Sciatic nerve (tissue), 2 donors: ENCODE measurements around the gene MAP2K7. TPM values are rescaled to one million over a fixed set of nuclear protein-coding genes. Genes with fewer than 3 reads are reported as not detected.
A peak's percentile ranks its signal among the peaks of the same experiment; 100 is the strongest.

Experiments used
- ATAC-seq: fragments of 200-7000 bp; cut with Tn5 transposase; one replicate; pipeline ENCODE4 v1.9.1; 2020; ENCODE audit warnings: mild to moderate bottlenecking, moderate library complexity
- DNase-seq: peaks from one replicate; pipeline ENCODE4 v3.0.0-alpha.2; 2020; ENCODE audit warnings: low spot score
- intact Hi-C: fragments of 100-400 bp; cut with DNase I; formaldehyde crosslinking; loops from one replicate; pipeline ENCODE4 v1.14.2; 2022
- total RNA-seq: library from RNA; stranded (reverse); fragmentation: NEBNext Ultra II Directional; extraction: Animal tissue kit (Norgen Biotek cat#: 25700); gene quantifications from one replicate; pipeline ENCODE4 v1.2.1, GENCODE V29; 2021
- donor health status: DM: no; HTN: no; CAD: no.
- donor health status: DM: no; HTN: no; CAD: no.

The MAP2K7 gene
- total RNA-seq, 1 donor from 2014 or later = 34.0 TPM

GRCh38 chr19:7865262-7865911, 38.3 kb upstream of the MAP2K7 start:
- DNase-seq = no peak
- intact Hi-C loops = no loop called here
- no peak for ATAC-seq

GRCh38 chr19:7866399-7867091, 37.1 kb upstream of the MAP2K7 start:
- DNase-seq = no peak
- intact Hi-C loops = no loop called here
- no peak for ATAC-seq

GRCh38 chr19:7867092-7867844, 36.4 kb upstream of the MAP2K7 start:
- DNase-seq (no peak), ATAC-seq (no peak)
- intact Hi-C loops = no loop called here

- ATAC-seq = no peak
- no peak for DNase-seq
- intact Hi-C loops = no loop called here
Observed at GRCh38 chr19:7868326-7868670, 35.4 kb upstream of the MAP2K7 start.

DNA sequence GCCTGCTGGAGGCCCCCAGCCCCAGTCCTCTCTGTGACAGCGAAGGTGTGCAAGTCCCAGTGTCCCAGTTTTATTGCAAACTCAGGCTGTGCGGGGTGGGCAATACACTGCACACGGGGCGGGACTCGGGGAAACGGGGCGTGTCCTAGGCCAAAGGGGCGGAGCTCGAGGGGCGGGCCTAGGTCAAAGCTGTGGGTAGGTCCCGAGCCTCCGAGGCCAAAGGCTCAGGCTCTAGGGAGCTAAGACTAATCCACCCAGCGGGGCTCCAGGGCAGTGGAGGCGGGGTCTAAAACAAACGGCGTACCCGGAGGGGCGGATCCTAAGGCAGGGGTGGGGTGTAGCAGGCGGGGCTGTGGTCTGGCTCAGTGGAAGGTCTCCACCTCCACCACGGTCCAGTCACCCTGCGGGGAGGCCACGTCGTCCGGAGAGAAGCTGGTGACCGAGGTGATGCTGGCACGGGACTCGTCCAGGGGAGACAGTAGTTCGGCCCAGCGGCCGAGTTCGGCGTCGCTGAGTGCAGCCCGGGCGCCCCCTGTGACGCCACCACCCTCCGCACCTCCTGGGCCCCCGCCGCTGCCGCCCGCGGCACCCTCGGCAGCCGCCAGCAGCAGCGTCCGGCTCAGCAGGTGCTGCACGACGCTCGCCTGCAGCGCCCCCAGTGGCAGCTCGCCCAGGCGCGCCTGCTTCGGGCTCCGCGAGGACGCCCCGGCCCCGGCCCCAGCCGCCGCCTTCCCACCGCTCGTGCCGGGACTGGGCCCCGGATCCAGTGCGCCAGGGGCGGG, 34.8 kb upstream of the MAP2K7 start:
- DNase-seq (peak; percentile 78), ATAC-seq (peak; percentile 36)
- intact Hi-C loops = no loop called here

DNA sequence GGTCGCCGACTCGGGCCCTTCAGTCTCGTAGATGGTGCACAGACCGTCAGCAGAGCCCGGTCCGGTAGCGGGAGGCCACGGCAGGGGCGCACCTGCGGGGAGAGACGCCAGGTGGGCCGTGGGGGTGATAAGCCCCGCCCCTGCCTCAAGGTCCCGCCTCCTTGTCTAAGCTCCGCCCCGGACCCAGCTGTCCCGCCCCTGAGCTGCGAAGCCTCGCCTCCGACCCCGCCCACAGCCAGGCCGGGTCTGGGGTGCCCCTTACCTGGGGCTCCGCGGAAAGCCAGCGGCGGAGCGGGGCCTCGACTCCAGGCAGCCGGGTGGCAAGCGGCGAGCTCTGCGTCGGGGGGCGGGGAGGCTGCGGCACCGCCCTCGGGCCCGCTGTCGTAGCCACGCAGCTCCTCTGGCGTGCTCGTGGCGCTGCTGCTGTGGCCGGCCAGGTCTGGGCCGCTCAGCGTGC, 34.2 kb upstream of the MAP2K7 start:
- DNase-seq (peak; percentile 77), ATAC-seq (peak; percentile 22)
- intact Hi-C loops = no loop called here

DNA sequence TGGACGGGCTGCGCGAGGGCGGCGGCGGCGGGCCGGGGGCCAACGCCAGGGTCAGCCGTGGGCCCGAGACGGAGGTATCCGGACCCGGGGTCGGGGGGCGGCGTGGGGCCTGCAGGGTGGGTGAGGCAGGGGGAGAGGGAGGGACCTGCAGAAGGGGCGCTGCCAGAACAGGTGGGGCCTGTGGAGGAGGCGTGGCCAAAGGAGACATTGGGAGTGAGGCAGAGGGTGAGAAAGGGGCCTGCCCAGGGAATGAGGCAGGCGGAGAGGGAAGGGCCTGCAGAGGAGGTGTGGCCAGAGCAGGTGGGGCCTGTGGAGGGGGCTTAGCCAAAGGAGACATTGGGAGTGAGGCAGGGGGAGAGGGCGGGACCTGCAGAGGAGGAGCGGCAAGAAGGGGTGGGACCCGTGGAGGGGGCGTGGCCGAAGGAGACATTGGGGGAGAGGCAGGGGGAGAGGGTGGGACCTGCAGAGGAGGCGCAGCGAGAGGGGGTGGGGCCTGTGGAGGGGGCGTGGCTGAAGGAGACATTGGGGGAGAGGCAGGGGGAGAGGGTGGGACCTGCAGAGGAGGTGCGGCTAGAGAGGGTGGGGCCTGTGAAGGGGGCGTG, 33.7 kb upstream of the MAP2K7 start:
- intact Hi-C loops = no loop called here
- DNase-seq = peak; percentile 77
- ATAC-seq = peak; percentile 3

GRCh38 chr19:7870571-7871436, 32.9 kb upstream of the MAP2K7 start:
- intact Hi-C loops = no loop called here
- DNase-seq (peak; percentile 78), ATAC-seq (peak; percentile 9)

GRCh38 chr19:7871437-7872305, 32.0 kb upstream of the MAP2K7 start:
- intact Hi-C loops = no loop called here
- DNase-seq (peak; percentile 92), ATAC-seq (peak; percentile 82)

DNA sequence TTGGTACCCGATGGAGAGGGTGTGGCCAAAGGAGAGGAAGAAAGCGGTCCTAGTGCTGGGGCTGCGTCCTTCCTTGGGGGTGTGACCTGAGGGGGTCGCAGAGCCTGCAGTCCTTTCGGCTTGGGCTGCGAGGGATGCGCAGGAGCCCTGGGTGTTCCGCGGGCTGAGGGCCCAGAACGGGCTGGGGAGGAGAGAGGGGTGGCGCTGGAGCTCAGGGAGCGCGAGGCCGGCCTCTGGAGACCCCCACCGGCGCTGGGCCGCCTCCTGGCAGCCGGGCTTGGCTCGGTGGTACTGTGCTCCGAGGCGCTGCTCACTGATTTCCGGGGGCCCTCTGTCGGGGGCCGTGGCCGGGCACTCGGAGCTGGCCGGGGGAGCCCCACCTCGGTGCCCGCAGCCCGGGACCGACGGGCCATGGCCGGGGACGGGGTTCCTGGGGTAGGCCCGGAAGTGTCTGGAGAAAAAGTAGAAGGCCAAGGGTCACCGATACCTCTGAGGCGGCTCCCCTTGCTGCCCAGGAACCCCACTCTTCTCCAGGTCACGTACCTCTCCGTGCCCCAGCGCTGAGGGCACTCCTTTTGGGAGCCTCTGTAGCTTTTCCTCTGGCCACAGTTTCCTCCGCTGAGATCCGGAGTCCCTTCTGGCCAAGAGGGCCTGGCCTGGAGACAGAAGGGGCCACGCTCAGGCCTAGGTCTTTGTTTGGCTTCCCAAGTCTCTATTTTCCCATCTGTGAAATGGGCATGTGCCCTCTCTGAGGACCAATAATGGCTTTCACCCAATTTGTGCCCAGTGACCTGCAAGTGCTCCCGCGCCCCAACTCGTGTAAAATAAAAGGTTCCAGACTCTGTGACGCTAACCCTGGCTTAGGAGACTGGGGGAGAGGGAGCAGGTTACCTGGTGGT, 31.1 kb upstream of the MAP2K7 start:
- no peak for ATAC-seq
- no peak for DNase-seq
- intact Hi-C loops = no loop called here

GRCh38 chr19:7873304-7874075, 30.2 kb upstream of the MAP2K7 start:
- intact Hi-C loops = no loop called here
- no peak for DNase-seq
- ATAC-seq = no peak

- intact Hi-C loops = no loop called here
- no peak for DNase-seq
- ATAC-seq = no peak
Observed at GRCh38 chr19:7874076-7874896, 29.4 kb upstream of the MAP2K7 start, which contains the start of gene PRR36. PRR36 (minus strand) TSS chr19:7874390; CDS start chr19:7873689, 701 bp downstream.

DNA sequence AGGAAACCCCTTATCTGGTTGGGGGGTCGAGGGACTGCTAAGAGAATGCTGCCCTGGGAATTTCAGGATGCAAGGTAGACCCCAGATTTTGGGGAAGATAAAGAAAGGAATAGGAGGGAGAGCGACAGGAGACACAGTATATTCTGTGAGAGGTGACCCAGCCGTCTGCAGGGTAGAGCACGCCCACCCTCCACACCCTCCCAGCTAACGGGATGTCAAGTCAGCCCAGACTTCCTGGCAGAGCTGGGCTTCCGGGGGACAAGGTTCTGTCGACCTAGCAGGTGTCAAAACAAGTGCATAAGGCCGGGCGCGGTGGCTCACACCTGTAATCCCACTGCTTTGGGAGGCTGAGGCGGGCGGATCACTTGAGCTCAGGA, 28.8 kb upstream of the MAP2K7 start:
- DNase-seq = no peak
- no peak for ATAC-seq
- intact Hi-C loops = no loop called here

DNA sequence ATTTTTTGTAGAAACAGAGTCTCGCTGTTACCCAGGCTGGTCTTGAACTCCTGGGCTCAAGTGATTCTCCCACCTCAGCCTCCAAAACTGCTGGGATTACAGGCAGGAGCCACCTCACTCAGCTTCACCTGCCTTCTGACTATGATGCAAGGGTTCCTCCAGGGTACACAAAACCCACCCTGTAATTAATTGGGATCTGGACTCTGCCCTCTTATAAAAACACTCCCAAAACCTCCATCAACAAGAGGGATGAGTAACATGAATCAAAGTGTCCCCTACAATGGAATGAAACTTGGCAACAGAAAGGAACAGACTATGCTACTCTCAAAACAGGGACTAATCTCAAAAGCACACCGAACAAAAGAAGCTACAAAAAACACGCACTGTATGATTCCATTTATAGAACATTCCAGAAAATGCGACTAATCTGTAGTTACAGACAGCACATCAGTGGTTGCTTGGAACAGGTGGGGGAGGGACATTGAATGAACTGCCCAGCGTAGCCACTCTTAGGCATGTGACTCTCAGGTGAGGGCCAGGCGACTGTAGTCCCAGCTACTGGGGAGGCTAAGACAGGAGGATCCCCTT, 26.3 kb upstream of the MAP2K7 start:
- ATAC-seq (no peak), DNase-seq (no peak)
- intact Hi-C loops = no loop called here
